ENCODE results near the gene ITGB3. TPM values are rescaled to one million over a fixed set of nuclear protein-coding genes. Genes with fewer than 3 reads are reported as not detected.

ITGB3 gene
- total and polyA plus RNA-seq, 9 donors, result 1.7 to 9.4 (median 2.9) TPM

- intact Hi-C loops (cut with DNase I), result no loop called here
Measured at GRCh38 chr17:47295037-47295873, 41.6 kb downstream of the ITGB3 start.

DNA sequence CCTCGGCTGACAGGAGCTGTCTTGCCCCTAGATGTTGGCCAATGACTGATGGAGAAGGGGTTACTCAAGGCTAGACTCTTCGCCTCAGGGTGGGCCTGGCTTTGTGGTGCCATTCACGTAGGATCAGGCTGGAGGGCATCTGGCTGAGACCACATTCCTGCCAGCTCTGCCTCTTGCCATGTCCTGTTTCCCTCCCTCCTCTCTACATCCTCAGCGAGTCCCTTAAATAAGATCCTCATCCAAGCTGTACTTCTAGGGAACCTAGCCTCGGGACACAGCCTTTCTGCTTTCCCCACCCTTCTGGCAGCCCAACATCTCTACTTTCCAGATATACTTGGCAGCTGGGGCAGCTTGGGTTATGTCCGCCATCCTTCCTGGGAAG, 42.2 kb downstream of the ITGB3 start:
- Histone ChIP-seq H3K4me3 (no peak overlapping the region), H3K27me3 (no peaks in the 10 kb centered on the region), H3K9me3 (no peaks in the 10 kb centered on the region), H3K36me3 (no peaks in the 10 kb centered on the region), H3K4me1 (ENCODE audit: insufficient read depth) (peaks cover 8% of the 10 kb centered on the region), H3K27ac (no peak overlapping the region)
- TF ChIP-seq POLR2A (IDR thresholded peaks at IDR 0.05), result no peak
- TF ChIP-seq, protein P1, sequence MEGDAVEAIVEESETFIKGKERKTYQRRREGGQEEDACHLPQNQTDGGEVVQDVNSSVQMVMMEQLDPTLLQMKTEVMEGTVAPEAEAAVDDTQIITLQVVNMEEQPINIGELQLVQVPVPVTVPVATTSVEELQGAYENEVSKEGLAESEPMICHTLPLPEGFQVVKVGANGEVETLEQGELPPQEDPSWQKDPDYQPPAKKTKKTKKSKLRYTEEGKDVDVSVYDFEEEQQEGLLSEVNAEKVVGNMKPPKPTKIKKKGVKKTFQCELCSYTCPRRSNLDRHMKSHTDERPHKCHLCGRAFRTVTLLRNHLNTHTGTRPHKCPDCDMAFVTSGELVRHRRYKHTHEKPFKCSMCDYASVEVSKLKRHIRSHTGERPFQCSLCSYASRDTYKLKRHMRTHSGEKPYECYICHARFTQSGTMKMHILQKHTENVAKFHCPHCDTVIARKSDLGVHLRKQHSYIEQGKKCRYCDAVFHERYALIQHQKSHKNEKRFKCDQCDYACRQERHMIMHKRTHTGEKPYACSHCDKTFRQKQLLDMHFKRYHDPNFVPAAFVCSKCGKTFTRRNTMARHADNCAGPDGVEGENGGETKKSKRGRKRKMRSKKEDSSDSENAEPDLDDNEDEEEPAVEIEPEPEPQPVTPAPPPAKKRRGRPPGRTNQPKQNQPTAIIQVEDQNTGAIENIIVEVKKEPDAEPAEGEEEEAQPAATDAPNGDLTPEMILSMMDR (IDR thresholded peaks at IDR 0.05), result no peak
- no peak for TF ChIP-seq EP300 (IDR thresholded peaks at IDR 0.05)
- intact Hi-C loops (cut with DNase I), result no loop called here
- DNase-seq, result no peak
- 75 to 91% (median 89%) methylated on average over 6 of the region's 6 CpGs for WGBS, 3 donors

More at GRCh38 chr17:47295037-47295873, 41.6 kb downstream of the ITGB3 start:
- H3K4me3 ChIP-seq, result no peak overlapping the region
- peaks cover 8% of the 10 kb centered on the region for H3K4me1 ChIP-seq (ENCODE audit: insufficient read depth)
- no peak overlapping the region for H3K27ac ChIP-seq
- no peak for DNase-seq
- no peaks in the 10 kb centered on the region for H3K36me3 ChIP-seq
- TF ChIP-seq POLR2A (IDR thresholded peaks at IDR 0.05) (no peak), EP300 (IDR thresholded peaks at IDR 0.05) (no peak)
- TF ChIP-seq, protein P1 (IDR thresholded peaks at IDR 0.05), result no peak
- no peaks in the 10 kb centered on the region for H3K27me3 ChIP-seq
- H3K9me3 ChIP-seq, result no peaks in the 10 kb centered on the region
- WGBS, 3 donors, result 61 to 83% (median 82%) methylated on average over 14 of the region's 14 CpGs

DNA sequence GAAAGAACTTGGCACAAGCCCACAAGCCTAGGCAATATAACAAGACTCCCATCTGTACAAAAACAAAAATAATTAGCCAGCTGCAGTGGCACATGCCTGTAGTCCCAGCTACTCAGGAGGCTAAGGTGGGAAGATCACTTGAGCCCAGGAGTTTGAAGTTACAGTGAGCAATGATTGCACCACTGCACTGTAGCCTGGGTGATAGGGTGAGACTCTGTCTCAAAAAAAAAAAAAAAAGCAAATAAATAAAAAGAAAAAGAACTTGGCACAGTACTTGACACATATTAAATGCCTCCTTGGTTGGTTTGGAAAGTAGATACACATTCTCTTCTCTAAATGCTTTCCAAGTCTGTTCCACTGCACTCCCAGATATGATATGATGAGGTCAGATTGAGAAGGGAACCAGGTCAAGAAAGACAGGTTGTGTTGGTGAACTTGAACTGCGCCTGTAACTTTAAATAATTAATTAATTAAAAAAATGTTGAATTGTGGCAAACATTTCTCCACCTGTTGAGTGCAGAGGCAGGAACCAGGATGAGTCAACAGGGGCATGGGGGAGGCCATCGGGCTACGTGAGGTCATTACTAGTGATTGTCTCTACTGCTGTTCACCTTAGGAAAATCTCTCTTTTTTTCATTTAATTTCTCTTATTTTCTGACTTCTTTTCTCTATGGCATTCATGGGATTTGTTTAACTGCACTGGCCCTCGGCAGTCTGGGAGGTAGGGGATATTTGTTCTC, 44.2 kb downstream of the ITGB3 start:
- intact Hi-C loops (cut with DNase I), result no loop called here
- TF ChIP-seq EP300 (IDR thresholded peaks at IDR 0.05), result no peak
- no peak for TF ChIP-seq POLR2A (IDR thresholded peaks at IDR 0.05)
- TF ChIP-seq, protein P1 (IDR thresholded peaks at IDR 0.05), result no peak
- H3K4me1 ChIP-seq (ENCODE audit: insufficient read depth), result peaks cover 8% of the 10 kb centered on the region
- no peaks in the 10 kb centered on the region for H3K27me3 ChIP-seq
- WGBS, 3 donors, result 90 to 96% (median 95%) methylated on average over 4 of the region's 4 CpGs
- H3K4me3 ChIP-seq, result no peak overlapping the region
- H3K9me3 ChIP-seq, result no peaks in the 10 kb centered on the region
- no peaks in the 10 kb centered on the region for H3K36me3 ChIP-seq
- no peak for DNase-seq
- H3K27ac ChIP-seq, result no peak overlapping the region

DNA sequence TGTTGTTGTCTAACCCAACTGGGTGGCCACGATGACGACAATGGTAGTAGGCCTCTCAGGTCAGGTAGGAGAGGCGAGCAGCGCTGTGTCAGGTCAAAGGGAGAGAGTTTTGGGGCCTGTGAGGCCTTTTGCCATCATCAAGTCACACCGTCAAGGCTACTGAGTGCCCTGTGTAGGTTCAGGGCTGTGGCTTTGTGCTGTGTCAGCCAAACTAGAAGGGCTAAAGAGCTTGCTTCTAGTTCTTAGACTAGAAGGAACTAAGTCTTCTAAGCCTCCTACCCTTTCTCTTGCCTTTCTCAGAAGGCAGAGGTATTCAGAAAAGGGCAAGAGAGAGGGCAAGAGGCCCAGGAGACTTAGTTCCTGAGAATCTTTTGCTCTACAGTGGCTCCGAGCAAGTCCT, 45.1 kb downstream of the ITGB3 start:
- H3K36me3 ChIP-seq, result no peaks in the 10 kb centered on the region
- 95 to 97% (median 96%) methylated on average over 6 of the region's 6 CpGs for WGBS, 3 donors
- TF ChIP-seq, protein P1 (IDR thresholded peaks at IDR 0.05), result no peak
- TF ChIP-seq EP300 (IDR thresholded peaks at IDR 0.05), result no peak
- no peak for TF ChIP-seq POLR2A (IDR thresholded peaks at IDR 0.05)

More for the DNA sequence above, 45.1 kb downstream of the ITGB3 start:
- no peaks in the 10 kb centered on the region for H3K27me3 ChIP-seq
- no peak for DNase-seq
- H3K9me3 ChIP-seq, result no peaks in the 10 kb centered on the region
- H3K4me1 ChIP-seq (ENCODE audit: insufficient read depth), result peaks cover 8% of the 10 kb centered on the region
- no peak overlapping the region for H3K4me3 ChIP-seq
- intact Hi-C loops (cut with DNase I), result no loop called here
- H3K27ac ChIP-seq, result no peak overlapping the region

All from ovary (tissue), 9 donors.